OCI-LY7 (cell line): ENCODE measurements around the gene RPGRIP1L.

Source experiments
- EZH2phosphoT487 ChIP-seq: fragments of 200-600 bp; sonication (generic); IDR thresholded peaks from 2 replicates; pipeline ENCODE4 v1.6.1; 2018; ENCODE audit warnings: low read depth, borderline replicate concordance, mild to moderate bottlenecking, mixed run types, antibody characterized with exemption, low read length, moderate library complexity, mixed read lengths
- TF ChIP-seq, protein P1 (sequence below): fragments of 200-600 bp; sonication (generic); conservative IDR thresholded peaks from 2 replicates; pipeline ENCODE4 v1.5.1; 2014; ENCODE audit warnings: mild to moderate bottlenecking, antibody characterized with exemption, low read length, moderate library complexity, mixed read lengths

DNA sequence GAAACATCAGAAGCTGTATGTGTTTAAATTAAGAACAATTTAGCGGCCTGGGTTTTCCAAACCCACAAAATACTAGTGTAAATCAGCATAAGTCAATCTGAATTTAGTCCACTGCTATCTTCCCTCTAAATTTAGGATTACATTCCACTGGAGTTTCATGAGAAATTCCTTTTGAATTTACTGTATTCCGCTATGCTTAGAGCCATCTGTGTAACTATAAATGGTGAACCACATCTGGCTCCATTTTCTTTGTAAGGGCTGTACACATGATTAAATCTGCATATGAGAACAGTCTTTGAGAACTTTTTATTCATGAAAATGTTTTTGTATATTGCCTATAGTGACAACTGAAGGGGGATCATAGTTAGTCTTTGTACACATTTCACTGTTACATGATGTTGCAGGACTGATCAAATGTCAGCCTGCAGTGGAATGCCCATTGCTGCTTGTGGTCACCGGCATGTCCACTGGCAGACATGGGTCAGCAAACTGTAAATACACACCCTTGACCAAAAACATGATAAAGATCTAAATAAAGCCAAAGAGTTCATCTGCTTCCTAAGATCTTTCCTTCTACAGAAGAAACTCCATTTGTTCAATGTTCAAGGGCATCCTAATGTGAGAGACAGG, 36.8 kb downstream of the RPGRIP1L start:
- TF ChIP-seq, protein P1, sequence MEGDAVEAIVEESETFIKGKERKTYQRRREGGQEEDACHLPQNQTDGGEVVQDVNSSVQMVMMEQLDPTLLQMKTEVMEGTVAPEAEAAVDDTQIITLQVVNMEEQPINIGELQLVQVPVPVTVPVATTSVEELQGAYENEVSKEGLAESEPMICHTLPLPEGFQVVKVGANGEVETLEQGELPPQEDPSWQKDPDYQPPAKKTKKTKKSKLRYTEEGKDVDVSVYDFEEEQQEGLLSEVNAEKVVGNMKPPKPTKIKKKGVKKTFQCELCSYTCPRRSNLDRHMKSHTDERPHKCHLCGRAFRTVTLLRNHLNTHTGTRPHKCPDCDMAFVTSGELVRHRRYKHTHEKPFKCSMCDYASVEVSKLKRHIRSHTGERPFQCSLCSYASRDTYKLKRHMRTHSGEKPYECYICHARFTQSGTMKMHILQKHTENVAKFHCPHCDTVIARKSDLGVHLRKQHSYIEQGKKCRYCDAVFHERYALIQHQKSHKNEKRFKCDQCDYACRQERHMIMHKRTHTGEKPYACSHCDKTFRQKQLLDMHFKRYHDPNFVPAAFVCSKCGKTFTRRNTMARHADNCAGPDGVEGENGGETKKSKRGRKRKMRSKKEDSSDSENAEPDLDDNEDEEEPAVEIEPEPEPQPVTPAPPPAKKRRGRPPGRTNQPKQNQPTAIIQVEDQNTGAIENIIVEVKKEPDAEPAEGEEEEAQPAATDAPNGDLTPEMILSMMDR: no peak
- no peak for TF ChIP-seq EZH2phosphoT487
